ENCODE measurements around the gene THAP12.

THAP12 gene

GRCh38 chr11:76303399-76303798, 77.5 kb downstream of the THAP12 start:
- TF ChIP-seq CTCF (IDR thresholded peaks at IDR 0.05) (no peak), ZFX (IDR thresholded peaks at IDR 0.05; ENCODE audit: borderline replicate concordance) (no peak)
- H3K27ac ChIP-seq: no peak overlapping the region

- no peak overlapping the region for H3K27ac ChIP-seq
- TF ChIP-seq CTCF (IDR thresholded peaks at IDR 0.05) (no peak), ZFX (IDR thresholded peaks at IDR 0.05; ENCODE audit: borderline replicate concordance) (no peak)
These were observed 77.9 kb downstream of the THAP12 start for GRCh38 chr11:76302996-76303395.

Data from 22Rv1 (cell line).